DMS153 treated with DMSO at 0.1 percent for 48 hours (cell line): ENCODE measurements around the gene CDH11.

Experiments used
- DNase-seq: peaks from one replicate; lab custom pipeline; 2025; ENCODE audit not compliant: unreplicated experiment; lab: John Stamatoyannopoulos, UW

The CDH11 gene

DNA sequence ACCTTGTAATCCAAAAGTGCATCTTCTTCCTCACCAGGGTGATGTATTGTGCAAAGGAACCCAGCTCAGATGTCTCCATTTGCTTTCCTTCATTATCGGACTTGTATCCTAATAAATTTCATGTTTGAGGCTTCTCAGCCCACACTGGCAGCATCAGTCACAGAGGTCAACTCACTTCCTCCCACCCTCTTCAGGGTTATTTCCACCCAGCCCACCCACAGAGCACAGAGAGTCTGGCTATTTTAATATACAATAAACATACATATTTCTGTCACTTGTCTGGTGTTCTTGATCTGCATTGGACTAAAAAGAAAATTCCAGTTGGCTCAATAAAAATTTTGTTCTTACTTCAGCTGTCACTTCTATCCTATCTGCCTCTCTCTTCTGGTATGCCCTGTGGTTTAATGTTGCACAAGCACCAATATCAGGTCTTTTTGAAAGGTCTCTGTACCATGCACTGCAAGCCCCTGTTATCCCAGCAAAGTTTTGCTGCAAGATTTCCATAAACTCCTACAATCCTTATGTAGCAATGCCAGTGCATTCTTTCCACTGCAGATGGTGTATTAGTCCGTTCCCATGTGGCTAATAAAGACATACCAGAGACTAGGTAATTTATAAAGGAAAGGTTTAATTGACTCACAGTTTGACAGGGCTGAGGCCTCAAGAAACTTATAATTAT is 201.8 kb downstream of the CDH11 start:
- no peak for DNase-seq

DNA sequence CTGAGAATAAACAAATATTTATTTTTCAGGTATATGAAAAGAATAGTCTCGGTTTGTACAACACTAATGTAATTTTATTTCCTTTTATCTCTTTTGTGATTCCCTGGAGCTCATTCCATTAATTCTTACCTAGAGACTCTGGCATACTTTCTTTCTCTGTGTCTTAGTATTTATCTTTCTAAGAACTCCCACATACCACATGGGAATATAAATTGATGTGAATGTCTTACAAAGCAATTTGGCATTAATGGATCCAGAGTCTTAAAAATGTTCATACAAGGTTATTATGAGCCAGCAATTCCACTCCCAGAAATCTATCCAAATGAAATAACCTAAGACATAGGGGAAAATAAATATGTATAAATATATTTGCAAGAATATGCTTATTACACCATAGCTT is 202.7 kb downstream of the CDH11 start:
- DNase-seq: no peak

DNA sequence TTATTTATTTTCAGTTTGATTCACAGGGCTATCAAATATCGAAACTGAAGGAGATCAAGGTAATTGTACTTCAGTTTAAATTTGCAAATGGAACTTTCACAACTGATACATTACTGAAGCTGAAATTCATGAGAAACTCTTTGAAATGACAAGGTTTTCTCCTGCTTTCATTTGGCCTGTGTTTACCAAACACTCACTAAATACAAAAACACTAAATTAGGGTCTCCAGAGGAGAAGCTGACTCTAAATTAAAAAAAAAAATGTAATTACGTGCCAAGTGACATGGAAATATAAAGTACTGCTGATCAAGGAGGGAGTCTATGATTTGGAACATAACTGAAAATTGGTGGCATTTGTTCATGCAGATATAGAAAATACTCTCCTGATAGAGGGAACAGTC is 205.8 kb downstream of the CDH11 start:
- no peak for DNase-seq

- DNase-seq: peak; percentile 21
These were observed 211.5 kb downstream of the CDH11 start for GRCh38 chr16:64910356-64910755.

- no peak for DNase-seq
These were observed 214.0 kb downstream of the CDH11 start for GRCh38 chr16:64907844-64908243.

DNA sequence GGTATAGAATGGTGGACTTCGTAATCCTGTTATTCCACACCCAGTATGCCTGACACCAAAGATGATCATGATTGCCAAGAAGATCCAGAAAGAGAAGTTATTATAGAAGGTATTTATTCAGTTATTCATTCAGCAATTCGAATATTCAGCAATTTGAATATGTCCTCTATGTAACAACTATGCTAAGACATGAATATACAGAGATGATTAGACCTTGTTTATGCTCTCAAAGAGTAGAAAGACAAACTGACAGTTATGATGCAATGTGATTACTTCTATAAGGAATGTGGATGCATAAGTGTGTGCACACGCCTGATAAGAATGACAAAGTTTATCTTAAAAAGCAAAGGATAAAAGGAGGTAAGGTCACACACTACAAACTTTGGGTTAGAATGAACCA is 218.1 kb downstream of the CDH11 start:
- no peak for DNase-seq

- DNase-seq: no peak
These were observed 221.3 kb downstream of the CDH11 start for GRCh38 chr16:64900517-64900916.

- DNase-seq: no peak
These were observed 221.8 kb downstream of the CDH11 start for GRCh38 chr16:64900019-64900418.

GRCh38 chr16:64898159-64898558 is 223.7 kb downstream of the CDH11 start:
- DNase-seq: no peak
